ENCODE data around the gene FOSB. TPM values are rescaled to one million over a fixed set of nuclear protein-coding genes. Genes with fewer than 3 reads are reported as not detected.

FOSB gene
- total RNA-seq, 1 experiment from 2014 or later, result 1.7 TPM

DNA sequence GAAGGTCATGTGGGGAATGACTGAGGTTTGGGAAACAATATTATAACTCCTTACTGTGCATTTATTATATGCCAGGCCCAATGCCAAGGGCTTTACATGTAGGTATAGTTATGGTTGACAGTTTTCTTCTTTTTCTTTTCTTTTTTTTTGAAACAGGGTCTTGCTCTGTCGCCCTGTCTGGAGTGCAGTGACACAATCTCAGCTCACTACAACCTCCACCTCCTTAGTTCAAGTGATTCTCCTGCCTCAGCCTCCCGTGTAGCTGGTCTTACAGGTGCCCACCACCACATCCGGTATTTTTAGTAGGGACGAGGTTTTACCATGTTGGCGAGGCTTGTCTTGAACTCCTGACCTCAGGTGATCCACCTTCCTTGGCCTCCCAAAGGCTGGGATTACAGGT, 15.2 kb downstream of the FOSB start:
- Mint-ChIP-seq H3K36me3 (ENCODE audit: insufficient read depth in 1 of 3, low read depth in 3 of 3) (peaks cover 0 to 9% (median 0%) of the 10 kb centered on the region in 3 experiments; a peak in 2 of 7 replicates), H3K27me3 (ENCODE audit: low read depth) (peaks cover 3% of the 10 kb centered on the region; the same call in 1 of the 2 replicates), H3K9me3 (peaks cover 0 to 2% of the 10 kb centered on the region in 2 experiments; a peak in 1 of 5 replicates), H3K4me1 (peaks cover 8 to 9% of the 10 kb centered on the region in 2 experiments), H3K4me3 (no peak overlapping the region), H3K27ac (no peak overlapping the region; a peak in 1 of 7 replicates)
- H3K4ac ChIP-seq (ENCODE audit: low read depth, low read length), result no peak overlapping the region
- H2BK12ac ChIP-seq (ENCODE audit: insufficient read length, low read depth, low read length), result no peak overlapping the region
- H3K27me3 ChIP-seq (ENCODE audit: insufficient read depth, low read length), result no peaks in the 10 kb centered on the region
- WGBS (ENCODE audit: extremely low coverage, insufficient read length, low lambda C conversion rate), result no CpG with 5 or more reads among the region's 5 CpGs
- H4K20me1 ChIP-seq (ENCODE audit: control insufficient read depth, insufficient read depth, insufficient read length), result no peaks in the 10 kb centered on the region
- no peak overlapping the region for H2BK20ac ChIP-seq (ENCODE audit: low read depth, low read length, poor library complexity, severe bottlenecking)
- no peaks in the 10 kb centered on the region for H3K79me2 ChIP-seq (ENCODE audit: insufficient read depth, low read length)
- no peak overlapping the region for H2AFZ ChIP-seq (ENCODE audit: low read length)
- H2BK120ac ChIP-seq (ENCODE audit: low read depth, low read length, poor library complexity, severe bottlenecking), result no peak overlapping the region
- TF ChIP-seq, protein P1, sequence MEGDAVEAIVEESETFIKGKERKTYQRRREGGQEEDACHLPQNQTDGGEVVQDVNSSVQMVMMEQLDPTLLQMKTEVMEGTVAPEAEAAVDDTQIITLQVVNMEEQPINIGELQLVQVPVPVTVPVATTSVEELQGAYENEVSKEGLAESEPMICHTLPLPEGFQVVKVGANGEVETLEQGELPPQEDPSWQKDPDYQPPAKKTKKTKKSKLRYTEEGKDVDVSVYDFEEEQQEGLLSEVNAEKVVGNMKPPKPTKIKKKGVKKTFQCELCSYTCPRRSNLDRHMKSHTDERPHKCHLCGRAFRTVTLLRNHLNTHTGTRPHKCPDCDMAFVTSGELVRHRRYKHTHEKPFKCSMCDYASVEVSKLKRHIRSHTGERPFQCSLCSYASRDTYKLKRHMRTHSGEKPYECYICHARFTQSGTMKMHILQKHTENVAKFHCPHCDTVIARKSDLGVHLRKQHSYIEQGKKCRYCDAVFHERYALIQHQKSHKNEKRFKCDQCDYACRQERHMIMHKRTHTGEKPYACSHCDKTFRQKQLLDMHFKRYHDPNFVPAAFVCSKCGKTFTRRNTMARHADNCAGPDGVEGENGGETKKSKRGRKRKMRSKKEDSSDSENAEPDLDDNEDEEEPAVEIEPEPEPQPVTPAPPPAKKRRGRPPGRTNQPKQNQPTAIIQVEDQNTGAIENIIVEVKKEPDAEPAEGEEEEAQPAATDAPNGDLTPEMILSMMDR (conservative IDR thresholded peaks at IDR 0.05), result no peak
- H3K27ac ChIP-seq (ENCODE audit: insufficient read length, low read depth, low read length), result no peak overlapping the region
- no peak overlapping the region for H3K14ac ChIP-seq (ENCODE audit: insufficient read depth, low read length)
- no peaks in the 10 kb centered on the region for H3K9me3 ChIP-seq (ENCODE audit: control insufficient read depth, low read depth, low read length)
- H3K79me1 ChIP-seq (ENCODE audit: insufficient read depth, low read depth, low read length, poor library complexity, severe bottlenecking), result no peaks in the 10 kb centered on the region
- DNase-seq, result no peak
- H3T11ph ChIP-seq (ENCODE audit: low read length), result no peak overlapping the region
- H3K23me2 ChIP-seq (ENCODE audit: insufficient read length, low read depth, low read length, poor library complexity, severe bottlenecking), result peaks cover 5% of the 10 kb centered on the region
- no peak overlapping the region for H3K18ac ChIP-seq (ENCODE audit: insufficient read length, low read depth, low read length)
- no peaks in the 10 kb centered on the region; the same call in 1 of the 2 replicates for H3K4me1 ChIP-seq (ENCODE audit: insufficient read depth, low read length)
- no peak overlapping the region for H2BK5ac ChIP-seq (ENCODE audit: insufficient read length, low read length)
- no peak overlapping the region for H3K23ac ChIP-seq (ENCODE audit: insufficient read length, low read depth, low read length)
- no peak overlapping the region for H2AK5ac ChIP-seq (ENCODE audit: insufficient read length, low read length)
- no peak overlapping the region for H3K56ac ChIP-seq (ENCODE audit: insufficient read length, low read depth, low read length)
- no peak overlapping the region for H3K4me2 ChIP-seq (ENCODE audit: insufficient read depth, insufficient read length, low read length)
- no peak overlapping the region for H3K9ac ChIP-seq (ENCODE audit: extremely low read depth, insufficient read length, low read length)
- no peak overlapping the region for H2BK15ac ChIP-seq (ENCODE audit: low read depth, low read length)
- no peak overlapping the region for H4K5ac ChIP-seq (ENCODE audit: insufficient read length, low read depth, low read length)
- no peak overlapping the region for H4K8ac ChIP-seq (replicated peaks; ENCODE audit: insufficient read length, low read depth, low read length)
- H4K91ac ChIP-seq (ENCODE audit: insufficient read length, low read depth, low read length), result no peak overlapping the region

Data from H9 (cell line).